HepG2 (cell line): Measurements from ENCODE around the gene CABLES2. TPM values are rescaled to one million over a fixed set of nuclear protein-coding genes. Genes with fewer than 3 reads are reported as not detected.
A peak's percentile ranks its signal among the peaks of the same experiment; 100 is the strongest.

Source experiments
- BCL6 ChIP-seq: IDR thresholded peaks from 2 replicates; pipeline ENCODE4 v1.6.1; 2016; ENCODE audit warnings: missing genetic modification reagents, missing compliant biosample characterization
- DPF2 ChIP-seq: sonication (generic); formaldehyde crosslinking; IDR thresholded peaks from 2 replicates; pipeline ENCODE4 v1.4.0; 2020; ENCODE audit warnings: mild to moderate bottlenecking, low read depth, missing genetic modification reagents, borderline replicate concordance
- DRAP1 ChIP-seq: IDR thresholded peaks from 2 replicates; pipeline ENCODE4 v1.6.1; 2016; ENCODE audit warnings: missing genetic modification reagents, missing compliant biosample characterization
- E2F1 ChIP-seq: sonication (generic); formaldehyde crosslinking; IDR thresholded peaks from 2 replicates; pipeline ENCODE4 v1.5.0; 2020; ENCODE audit warnings: missing genetic modification reagents
- FOXK2 ChIP-seq: fragments of 450-650 bp; IDR thresholded peaks from 2 replicates; pipeline ENCODE4 v1.6.1; 2016
- HDAC1 ChIP-seq: sonication (generic); formaldehyde crosslinking; IDR thresholded peaks from 2 replicates; pipeline ENCODE4 v1.5.1; 2020; ENCODE audit warnings: mild to moderate bottlenecking, missing genetic modification reagents
- HMGXB3 ChIP-seq: sonication (generic); formaldehyde crosslinking; IDR thresholded peaks from 2 replicates; pipeline ENCODE4 v1.4.0; 2020; ENCODE audit warnings: missing genetic modification reagents, borderline replicate concordance
- HOXD1 ChIP-seq: sonication (generic); formaldehyde crosslinking; IDR thresholded peaks from 2 replicates; pipeline ENCODE4 v1.5.0; 2020; ENCODE audit warnings: missing genetic modification reagents
- ISX ChIP-seq: sonication (generic); formaldehyde crosslinking; conservative IDR thresholded peaks from 2 replicates; pipeline ENCODE4 v1.5.0; 2020; ENCODE audit warnings: missing genetic modification reagents
- MAFK ChIP-seq, 2 experiments: IDR thresholded peaks in 1 of 2; conservative IDR thresholded peaks in 1 of 2; 2 replicates each; pipeline ENCODE4 v1.6.1; 2011; ENCODE audit warnings: improper control_type of control experiment in 2 of 2, low read length in 2 of 2
- ONECUT2 ChIP-seq: sonication (generic); formaldehyde crosslinking; IDR thresholded peaks from 2 replicates; pipeline ENCODE4 v1.4.0; 2020; ENCODE audit warnings: missing genetic modification reagents
- PAXIP1 ChIP-seq: sonication (generic); formaldehyde crosslinking; conservative IDR thresholded peaks from 2 replicates; pipeline ENCODE4 v1.4.0; 2020; ENCODE audit warnings: mild to moderate bottlenecking, missing genetic modification reagents, moderate library complexity
- SCMH1 ChIP-seq: sonication (generic); formaldehyde crosslinking; IDR thresholded peaks from 2 replicates; pipeline ENCODE4 v1.9.0; 2021; ENCODE audit warnings: missing genetic modification reagents, mild to moderate bottlenecking, borderline replicate concordance
- SPEN ChIP-seq: sonication (generic); formaldehyde crosslinking; IDR thresholded peaks from 2 replicates; pipeline ENCODE4 v1.5.1; 2020; ENCODE audit warnings: low read depth, mild to moderate bottlenecking, missing genetic modification reagents
- SRSF4 ChIP-seq: fragments of 200-400 bp; formaldehyde crosslinking; IDR thresholded peaks from one replicate; pipeline ENCODE4 v1.6.1; 2018; ENCODE audit warnings: mild to moderate bottlenecking, low read depth, low read length, moderate library complexity; ENCODE audit not compliant: poor library complexity, severe bottlenecking
- ZBTB46 ChIP-seq: sonication (generic); formaldehyde crosslinking; IDR thresholded peaks from 2 replicates; pipeline ENCODE4 v1.4.0; 2020; ENCODE audit warnings: mild to moderate bottlenecking, missing genetic modification reagents, borderline replicate concordance
- ZNF160 ChIP-seq: sonication (generic); formaldehyde crosslinking; IDR thresholded peaks from 2 replicates; pipeline ENCODE4 v1.8.0; 2022; ENCODE audit warnings: mild to moderate bottlenecking, inconsistent platforms, missing genetic modification reagents
- polyA plus RNA-seq, 8 experiments: library from polyadenylated mRNA; depleted of rRNA in 3 of 8; stranded (reverse) in 7 of 8; unstranded in 1 of 8; fragments of >200 nt; fragmentation: Illumina TruSeq in 4 of 8; extraction: Trizol in 4 of 8; gene quantifications; 2 replicates each; pipeline versions ENCODE4 v1.2.1 to v1.2.3, GENCODE V29; 2011 to 2016; ENCODE audit warnings: low read depth in 4 of 8, missing spikeins in 1 of 8, mixed read lengths in 1 of 8; ENCODE audit not compliant: insufficient read depth in 1 of 8
- total RNA-seq, 5 experiments: library from RNA; depleted of rRNA; stranded (reverse); fragments of >200 nt; fragmentation: Illumina TruSeq; extraction: Trizol; gene quantifications; 2 replicates each; pipeline ENCODE4 v1.2.3, GENCODE V29; 2016; ENCODE audit warnings: low read depth in 1 of 5

Gene CABLES2
- total and polyA plus RNA-seq, 2 of the 13 experiments (the other 11 are each of a cell fraction or from before 2014, with no cell fraction given), result 5.2 to 9.7 TPM

GRCh38 chr20:62407221-62407992, at the start of gene CABLES2 (continued):
- TF ChIP-seq ZBTB46 (CRISPR knock-in tag) (peak; percentile 88; the same call in 1 of the 2 replicates), ISX (CRISPR knock-in tag) (peak; percentile 93), PAXIP1 (CRISPR knock-in tag) (peak; percentile 71), FOXK2 (no peak), MAFK (conservative IDR thresholded peaks at IDR 0.05 in 1 of 2, IDR thresholded peaks at IDR 0.05 in 1 of 2; ENCODE audit: low read length in 2 of 2) (no peak), ZNF160 (CRISPR knock-in tag) (peak; percentile 89), DPF2 (CRISPR knock-in tag) (peak; percentile 63; the same call in 1 of the 2 replicates), ONECUT2 (CRISPR knock-in tag) (0 out of 2 replicates have a peak, but pooled peaks have one; percentile 13), SPEN (peak; percentile 84; the same call in 1 of the 2 replicates), SRSF4 (no peak), SCMH1 (CRISPR knock-in tag) (no peak), HOXD1 (peak; percentile 93; the same call in 1 of the 2 replicates), HMGXB3 (CRISPR knock-in tag) (peak; percentile 76; the same call in 1 of the 2 replicates), HDAC1 (CRISPR knock-in tag) (peak; percentile 89), BCL6 (peak; percentile 57), DRAP1 (CRISPR knock-in tag) (no peak), E2F1 (peak; percentile 95)
